WTC11 (cell line): ENCODE results near the gene SLC15A1. TPM values are rescaled to one million over a fixed set of nuclear protein-coding genes. Genes with fewer than 3 reads are reported as not detected.

Experiments used
- ATAC-seq: fragments of 200-7000 bp; cut with Tn5 transposase; 2 replicates; pipeline ENCODE4 v1.10.0; 2021; ENCODE audit warnings: mild to moderate bottlenecking, moderate library complexity
- CTCF ChIA-PET: fragments of 300-600 bp; sonication (Branson Sonifier 250); formaldehyde crosslinking; loops from one replicate; lab custom pipeline; 2021; ENCODE audit warnings: antibody characterized with exemption; lab: Charles Lee
- POLR2A ChIA-PET: fragments of 350-600 bp; sonication (Branson Sonifier 250); formaldehyde crosslinking; loops from one replicate; lab custom pipeline; 2021; ENCODE audit warnings: antibody characterized with exemption; lab: Charles Lee
- DNase-seq: peaks from one replicate; pipeline ENCODE4 v3.0.0; 2021; ENCODE audit warnings: low spot score
- H3K27ac Mint-ChIP-seq: 2 replicates; pipeline ENCODE4 v1.8.0; 2021; ENCODE audit warnings: mixed read lengths
- H3K27me3 Mint-ChIP-seq: 2 replicates; pipeline ENCODE4 v1.8.0; 2021; ENCODE audit warnings: low read depth, mild to moderate bottlenecking, moderate library complexity, mixed read lengths
- H3K36me3 Mint-ChIP-seq: 2 replicates; pipeline ENCODE4 v1.8.0; 2021; ENCODE audit warnings: mixed read lengths
- H3K4me1 Mint-ChIP-seq: 2 replicates; pipeline ENCODE4 v1.8.0; 2022; ENCODE audit warnings: mixed read lengths
- H3K4me3 Mint-ChIP-seq: 2 replicates; pipeline ENCODE4 v1.8.0; 2021; ENCODE audit warnings: mild to moderate bottlenecking, moderate library complexity, mixed read lengths
- H3K9me3 Mint-ChIP-seq: 2 replicates; pipeline ENCODE4 v1.8.0; 2021; ENCODE audit warnings: mixed read lengths
- CTCF ChIP-seq: fragments of 200-600 bp; IDR thresholded peaks from 2 replicates; pipeline ENCODE4 v1.8.0; 2022; ENCODE audit warnings: antibody characterized with exemption
- ERG ChIP-seq: fragments of 250-450 bp; sonication (Bioruptor Pico); IDR thresholded peaks from 2 replicates; pipeline ENCODE4 v1.8.0; 2021; ENCODE audit warnings: mild to moderate bottlenecking
- ETV6 ChIP-seq: sonication (generic); formaldehyde crosslinking; IDR thresholded peaks from 2 replicates; pipeline ENCODE4 v1.8.1; 2022; ENCODE audit warnings: mild to moderate bottlenecking, missing genetic modification reagents
- FOXJ3 ChIP-seq: sonication (generic); formaldehyde crosslinking; IDR thresholded peaks from 2 replicates; pipeline ENCODE4 v1.9.0; 2021; ENCODE audit warnings: missing genetic modification reagents, mild to moderate bottlenecking, borderline replicate concordance
- FOXP1 ChIP-seq: sonication (generic); formaldehyde crosslinking; IDR thresholded peaks from 2 replicates; pipeline ENCODE4 v1.8.0; 2022; ENCODE audit warnings: missing genetic modification reagents, mild to moderate bottlenecking, moderate library complexity, borderline replicate concordance
- GRHL2 ChIP-seq: fragments of 250-450 bp; sonication (Bioruptor Pico); IDR thresholded peaks from 2 replicates; pipeline ENCODE4 v1.8.0; 2022; ENCODE audit warnings: mild to moderate bottlenecking, moderate library complexity; ENCODE audit not compliant: insufficient replicate concordance, severe bottlenecking
- GTF2I ChIP-seq: fragments of 250-450 bp; sonication (Bioruptor Pico); conservative IDR thresholded peaks from 2 replicates; pipeline ENCODE4 v1.4.0; 2021; ENCODE audit warnings: mild to moderate bottlenecking
- IRF1 ChIP-seq: sonication (generic); formaldehyde crosslinking; IDR thresholded peaks from 2 replicates; pipeline ENCODE4 v1.8.0; 2023; ENCODE audit warnings: missing genetic modification reagents
- NFE2L1 ChIP-seq: sonication (generic); formaldehyde crosslinking; IDR thresholded peaks from 2 replicates; pipeline ENCODE4 v1.8.1; 2023; ENCODE audit warnings: missing genetic modification reagents
- OVOL2 ChIP-seq: fragments of 250-450 bp; sonication (Bioruptor Pico); IDR thresholded peaks from 2 replicates; pipeline ENCODE4 v1.9.0; 2021; ENCODE audit warnings: mild to moderate bottlenecking, borderline replicate concordance
- SMAD3 ChIP-seq: sonication (generic); formaldehyde crosslinking; IDR thresholded peaks from 2 replicates; pipeline ENCODE4 v1.8.0; 2022; ENCODE audit warnings: missing genetic modification reagents, mild to moderate bottlenecking, borderline replicate concordance
- ZNF138 ChIP-seq: sonication (generic); formaldehyde crosslinking; conservative IDR thresholded peaks from 2 replicates; pipeline ENCODE4 v1.8.1; 2022; ENCODE audit warnings: mild to moderate bottlenecking, moderate library complexity, missing genetic modification reagents
- ZNF232 ChIP-seq: sonication (generic); formaldehyde crosslinking; IDR thresholded peaks from 2 replicates; pipeline ENCODE4 v1.8.0; 2022; ENCODE audit warnings: mild to moderate bottlenecking, missing genetic modification reagents
- ZNF263 ChIP-seq: sonication (generic); formaldehyde crosslinking; IDR thresholded peaks from 2 replicates; pipeline ENCODE4 v1.8.1; 2022; ENCODE audit warnings: low read depth, mild to moderate bottlenecking, moderate library complexity, missing genetic modification reagents
- ZNF423 ChIP-seq: fragments of 250-450 bp; sonication (Bioruptor Pico); IDR thresholded peaks from 2 replicates; pipeline ENCODE4 v2.1.2; 2022; ENCODE audit warnings: mild to moderate bottlenecking, moderate library complexity
- ZNF671 ChIP-seq: fragments of 250-450 bp; sonication (Bioruptor Pico); IDR thresholded peaks from 2 replicates; pipeline ENCODE4 v1.8.0; 2021; ENCODE audit warnings: mild to moderate bottlenecking
- total RNA-seq: library from RNA; stranded (reverse); gene quantifications from 3 replicates; pipeline ENCODE4 v1.2.3, GENCODE V29; 2021
- TF ChIP-seq, protein P1 (sequence below): fragments of 250-450 bp; sonication (Bioruptor Pico); IDR thresholded peaks from 2 replicates; pipeline ENCODE4 v1.9.0; 2021; ENCODE audit warnings: mild to moderate bottlenecking, borderline replicate concordance
- TF ChIP-seq, protein P2 (sequence below): sonication (generic); formaldehyde crosslinking; IDR thresholded peaks from 2 replicates; pipeline ENCODE4 v1.8.0; 2023; ENCODE audit warnings: mild to moderate bottlenecking, missing genetic modification reagents
- TF ChIP-seq, protein P3 (sequence below): sonication (generic); formaldehyde crosslinking; IDR thresholded peaks from 2 replicates; pipeline ENCODE4 v1.8.1; 2023; ENCODE audit warnings: mild to moderate bottlenecking, missing genetic modification reagents, borderline replicate concordance

SLC15A1 gene
- total RNA-seq, 1 experiment from 2014 or later: 2.3 TPM

DNA sequence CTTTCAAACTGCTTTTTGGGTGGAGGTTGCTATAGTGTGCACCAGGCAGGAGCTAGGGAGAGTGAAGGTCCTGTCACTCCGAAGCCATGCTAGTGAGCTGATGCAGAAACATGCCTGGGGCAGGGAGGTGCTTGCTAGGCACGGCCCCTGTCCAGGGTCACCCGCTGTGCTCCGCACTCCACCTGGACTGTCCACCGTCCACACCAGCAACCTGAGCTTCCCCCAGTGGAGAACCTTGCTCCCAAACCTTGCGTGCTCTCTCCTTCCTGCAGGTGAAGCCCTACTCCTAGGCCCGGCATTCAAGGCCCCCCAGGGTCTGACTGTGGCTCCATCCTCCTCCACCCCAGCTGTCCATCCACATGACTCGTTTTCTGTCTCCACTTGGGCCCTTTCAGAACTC, 12.3 kb downstream of the SLC15A1 start:
- Mint-ChIP-seq H3K27me3 (peaks cover 3% of the 10 kb centered on the region; the same call in 1 of the 2 replicates), H3K27ac (no peak overlapping the region)
- no peak for ATAC-seq
- TF ChIP-seq ZNF138 (no peak), ZNF232 (CRISPR knock-in tag) (no peak), ETV6 (no peak), OVOL2 (no peak), GRHL2 (CRISPR knock-in tag) (no peak), IRF1 (CRISPR knock-in tag) (no peak), ZNF263 (CRISPR knock-in tag) (no peak), CTCF (no peak), SMAD3 (CRISPR knock-in tag) (no peak), ZNF671 (CRISPR knock-in tag) (no peak), FOXP1 (no peak), ERG (CRISPR knock-in tag) (no peak), ZNF423 (CRISPR knock-in tag) (no peak), NFE2L1 (CRISPR knock-in tag) (no peak), GTF2I (CRISPR knock-in tag) (no peak), FOXJ3 (CRISPR knock-in tag) (no peak)
- TF ChIP-seq, protein P1, sequence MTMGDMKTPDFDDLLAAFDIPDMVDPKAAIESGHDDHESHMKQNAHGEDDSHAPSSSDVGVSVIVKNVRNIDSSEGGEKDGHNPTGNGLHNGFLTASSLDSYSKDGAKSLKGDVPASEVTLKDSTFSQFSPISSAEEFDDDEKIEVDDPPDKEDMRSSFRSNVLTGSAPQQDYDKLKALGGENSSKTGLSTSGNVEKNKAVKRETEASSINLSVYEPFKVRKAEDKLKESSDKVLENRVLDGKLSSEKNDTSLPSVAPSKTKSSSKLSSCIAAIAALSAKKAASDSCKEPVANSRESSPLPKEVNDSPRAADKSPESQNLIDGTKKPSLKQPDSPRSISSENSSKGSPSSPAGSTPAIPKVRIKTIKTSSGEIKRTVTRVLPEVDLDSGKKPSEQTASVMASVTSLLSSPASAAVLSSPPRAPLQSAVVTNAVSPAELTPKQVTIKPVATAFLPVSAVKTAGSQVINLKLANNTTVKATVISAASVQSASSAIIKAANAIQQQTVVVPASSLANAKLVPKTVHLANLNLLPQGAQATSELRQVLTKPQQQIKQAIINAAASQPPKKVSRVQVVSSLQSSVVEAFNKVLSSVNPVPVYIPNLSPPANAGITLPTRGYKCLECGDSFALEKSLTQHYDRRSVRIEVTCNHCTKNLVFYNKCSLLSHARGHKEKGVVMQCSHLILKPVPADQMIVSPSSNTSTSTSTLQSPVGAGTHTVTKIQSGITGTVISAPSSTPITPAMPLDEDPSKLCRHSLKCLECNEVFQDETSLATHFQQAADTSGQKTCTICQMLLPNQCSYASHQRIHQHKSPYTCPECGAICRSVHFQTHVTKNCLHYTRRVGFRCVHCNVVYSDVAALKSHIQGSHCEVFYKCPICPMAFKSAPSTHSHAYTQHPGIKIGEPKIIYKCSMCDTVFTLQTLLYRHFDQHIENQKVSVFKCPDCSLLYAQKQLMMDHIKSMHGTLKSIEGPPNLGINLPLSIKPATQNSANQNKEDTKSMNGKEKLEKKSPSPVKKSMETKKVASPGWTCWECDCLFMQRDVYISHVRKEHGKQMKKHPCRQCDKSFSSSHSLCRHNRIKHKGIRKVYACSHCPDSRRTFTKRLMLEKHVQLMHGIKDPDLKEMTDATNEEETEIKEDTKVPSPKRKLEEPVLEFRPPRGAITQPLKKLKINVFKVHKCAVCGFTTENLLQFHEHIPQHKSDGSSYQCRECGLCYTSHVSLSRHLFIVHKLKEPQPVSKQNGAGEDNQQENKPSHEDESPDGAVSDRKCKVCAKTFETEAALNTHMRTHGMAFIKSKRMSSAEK (CRISPR knock-in tag): no peak
- TF ChIP-seq, protein P2, sequence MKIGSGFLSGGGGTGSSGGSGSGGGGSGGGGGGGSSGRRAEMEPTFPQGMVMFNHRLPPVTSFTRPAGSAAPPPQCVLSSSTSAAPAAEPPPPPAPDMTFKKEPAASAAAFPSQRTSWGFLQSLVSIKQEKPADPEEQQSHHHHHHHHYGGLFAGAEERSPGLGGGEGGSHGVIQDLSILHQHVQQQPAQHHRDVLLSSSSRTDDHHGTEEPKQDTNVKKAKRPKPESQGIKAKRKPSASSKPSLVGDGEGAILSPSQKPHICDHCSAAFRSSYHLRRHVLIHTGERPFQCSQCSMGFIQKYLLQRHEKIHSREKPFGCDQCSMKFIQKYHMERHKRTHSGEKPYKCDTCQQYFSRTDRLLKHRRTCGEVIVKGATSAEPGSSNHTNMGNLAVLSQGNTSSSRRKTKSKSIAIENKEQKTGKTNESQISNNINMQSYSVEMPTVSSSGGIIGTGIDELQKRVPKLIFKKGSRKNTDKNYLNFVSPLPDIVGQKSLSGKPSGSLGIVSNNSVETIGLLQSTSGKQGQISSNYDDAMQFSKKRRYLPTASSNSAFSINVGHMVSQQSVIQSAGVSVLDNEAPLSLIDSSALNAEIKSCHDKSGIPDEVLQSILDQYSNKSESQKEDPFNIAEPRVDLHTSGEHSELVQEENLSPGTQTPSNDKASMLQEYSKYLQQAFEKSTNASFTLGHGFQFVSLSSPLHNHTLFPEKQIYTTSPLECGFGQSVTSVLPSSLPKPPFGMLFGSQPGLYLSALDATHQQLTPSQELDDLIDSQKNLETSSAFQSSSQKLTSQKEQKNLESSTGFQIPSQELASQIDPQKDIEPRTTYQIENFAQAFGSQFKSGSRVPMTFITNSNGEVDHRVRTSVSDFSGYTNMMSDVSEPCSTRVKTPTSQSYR (CRISPR knock-in tag): no peak
- TF ChIP-seq, protein P3, sequence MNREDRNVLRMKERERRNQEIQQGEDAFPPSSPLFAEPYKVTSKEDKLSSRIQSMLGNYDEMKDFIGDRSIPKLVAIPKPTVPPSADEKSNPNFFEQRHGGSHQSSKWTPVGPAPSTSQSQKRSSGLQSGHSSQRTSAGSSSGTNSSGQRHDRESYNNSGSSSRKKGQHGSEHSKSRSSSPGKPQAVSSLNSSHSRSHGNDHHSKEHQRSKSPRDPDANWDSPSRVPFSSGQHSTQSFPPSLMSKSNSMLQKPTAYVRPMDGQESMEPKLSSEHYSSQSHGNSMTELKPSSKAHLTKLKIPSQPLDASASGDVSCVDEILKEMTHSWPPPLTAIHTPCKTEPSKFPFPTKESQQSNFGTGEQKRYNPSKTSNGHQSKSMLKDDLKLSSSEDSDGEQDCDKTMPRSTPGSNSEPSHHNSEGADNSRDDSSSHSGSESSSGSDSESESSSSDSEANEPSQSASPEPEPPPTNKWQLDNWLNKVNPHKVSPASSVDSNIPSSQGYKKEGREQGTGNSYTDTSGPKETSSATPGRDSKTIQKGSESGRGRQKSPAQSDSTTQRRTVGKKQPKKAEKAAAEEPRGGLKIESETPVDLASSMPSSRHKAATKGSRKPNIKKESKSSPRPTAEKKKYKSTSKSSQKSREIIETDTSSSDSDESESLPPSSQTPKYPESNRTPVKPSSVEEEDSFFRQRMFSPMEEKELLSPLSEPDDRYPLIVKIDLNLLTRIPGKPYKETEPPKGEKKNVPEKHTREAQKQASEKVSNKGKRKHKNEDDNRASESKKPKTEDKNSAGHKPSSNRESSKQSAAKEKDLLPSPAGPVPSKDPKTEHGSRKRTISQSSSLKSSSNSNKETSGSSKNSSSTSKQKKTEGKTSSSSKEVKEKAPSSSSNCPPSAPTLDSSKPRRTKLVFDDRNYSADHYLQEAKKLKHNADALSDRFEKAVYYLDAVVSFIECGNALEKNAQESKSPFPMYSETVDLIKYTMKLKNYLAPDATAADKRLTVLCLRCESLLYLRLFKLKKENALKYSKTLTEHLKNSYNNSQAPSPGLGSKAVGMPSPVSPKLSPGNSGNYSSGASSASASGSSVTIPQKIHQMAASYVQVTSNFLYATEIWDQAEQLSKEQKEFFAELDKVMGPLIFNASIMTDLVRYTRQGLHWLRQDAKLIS (CRISPR knock-in tag): no peak
- TF ChIP-seq, all 79 proteins: peak for 0
- no peak for DNase-seq
- Mint-ChIP-seq H3K4me1 (no peaks in the 10 kb centered on the region), H3K4me3 (no peak overlapping the region), H3K9me3 (peaks cover 46% of the 10 kb centered on the region), H3K36me3 (peaks cover 44% of the 10 kb centered on the region)
- POLR2A ChIA-PET: no interaction called here
- CTCF ChIA-PET: interaction anchor here (1.4 kb wide), 1 partner anchor 67 kb away, joined by 3 read pairs; no protein-coding TSS in a partner anchor
